ENCODE measurements around the gene PKN3. TPM values are rescaled to one million over a fixed set of nuclear protein-coding genes. Genes with fewer than 3 reads are reported as not detected.
A peak's percentile ranks its signal among the peaks of the same experiment; 100 is the strongest.
"Not testable (repeated sequence)": the region's sequence is repeated elsewhere in the genome, so short reads cannot be mapped to it uniquely, and the experiment has no call there.

Gene PKN3
- polyA plus RNA-seq (2012; ENCODE audit: low read depth, missing spikeins): 3.9 TPM

GRCh38 chr9:128702445-128702948 lies at the start of gene PKN3:
Gene PKN3 (plus strand): TSS chr9:128702503. CDS start chr9:128702916, 413 bp downstream.
- FAIRE-seq: peak; percentile 84
- DNase-seq (ENCODE audit: insufficient read length, low spot score): peak; percentile 98
- TF ChIP-seq POLR2AphosphoS5 (IDR thresholded peaks at IDR 0.05; ENCODE audit: low read depth, low read length): no peak
- 0 out of 2 replicates have a peak, but pooled peaks have one; percentile 10 for TF ChIP-seq POU2F2 (IDR thresholded peaks at IDR 0.05; ENCODE audit: low read depth, low read length)
- TF ChIP-seq PAX5 (IDR thresholded peaks at IDR 0.05; ENCODE audit: insufficient read depth, low read length, severe bottlenecking): no peak
- TF ChIP-seq TAF1 (IDR thresholded peaks at IDR 0.05; ENCODE audit: low read depth, low read length): no peak

- DNase-seq (ENCODE audit: insufficient read length, low spot score): no peak
- FAIRE-seq: no peak
These were observed 48.4 kb upstream of the PKN3 start for GRCh38 chr9:128653908-128654307.

DNA sequence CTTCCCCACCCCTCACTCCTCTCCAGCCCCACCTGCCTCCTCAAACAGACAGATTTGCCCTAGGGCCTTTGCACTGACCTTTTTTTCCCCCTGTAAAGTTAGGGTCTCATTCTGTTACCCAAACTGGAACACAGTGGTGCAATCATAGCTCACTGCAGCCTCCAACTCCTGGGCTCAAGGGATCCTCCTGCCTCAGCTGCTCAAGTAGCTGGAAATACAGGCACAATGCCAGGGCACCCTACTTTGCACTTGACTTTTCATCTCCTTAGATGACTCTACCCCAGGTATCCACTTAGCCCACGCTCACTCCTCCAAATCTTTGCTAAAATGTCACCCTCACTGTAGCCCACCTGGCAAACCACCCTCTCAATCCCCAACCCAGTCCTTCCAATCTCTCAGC lies 47.8 kb upstream of the PKN3 start:
- TF ChIP-seq PAX5 (IDR thresholded peaks at IDR 0.05; ENCODE audit: insufficient read depth, low read length, severe bottlenecking) (no peak), POU2F2 (IDR thresholded peaks at IDR 0.05; ENCODE audit: low read depth, low read length) (no peak), POLR2AphosphoS5 (IDR thresholded peaks at IDR 0.05; ENCODE audit: low read depth, low read length) (no peak), TAF1 (IDR thresholded peaks at IDR 0.05; ENCODE audit: low read depth, low read length) (no peak), POLR2A (IDR thresholded peaks at IDR 0.05; ENCODE audit: low read depth, low read length) (no peak), SPI1 (IDR thresholded peaks at IDR 0.05; ENCODE audit: low read depth, low read length) (no peak)
- no peak for FAIRE-seq
- DNase-seq (ENCODE audit: insufficient read length, low spot score): no peak

More at GRCh38 chr9:128653908-128654307, 48.4 kb upstream of the PKN3 start:
- TF ChIP-seq POLR2AphosphoS5 (IDR thresholded peaks at IDR 0.05; ENCODE audit: low read depth, low read length) (no peak), SPI1 (IDR thresholded peaks at IDR 0.05; ENCODE audit: low read depth, low read length) (no peak), POU2F2 (IDR thresholded peaks at IDR 0.05; ENCODE audit: low read depth, low read length) (no peak), TAF1 (IDR thresholded peaks at IDR 0.05; ENCODE audit: low read depth, low read length) (no peak), POLR2A (IDR thresholded peaks at IDR 0.05; ENCODE audit: low read depth, low read length) (no peak), PAX5 (IDR thresholded peaks at IDR 0.05; ENCODE audit: insufficient read depth, low read length, severe bottlenecking) (no peak)

- DNase-seq (ENCODE audit: insufficient read length, low spot score) (peak; percentile 79), FAIRE-seq (peak; percentile 84)
- TF ChIP-seq SPI1 (IDR thresholded peaks at IDR 0.05; ENCODE audit: low read depth, low read length) (peak; percentile 48; the same call in 1 of the 2 replicates), POLR2A (IDR thresholded peaks at IDR 0.05; ENCODE audit: low read depth, low read length) (peak; percentile 78), TAF1 (IDR thresholded peaks at IDR 0.05; ENCODE audit: low read depth, low read length) (peak; percentile 98), POU2F2 (IDR thresholded peaks at IDR 0.05; ENCODE audit: low read depth, low read length) (peak; percentile 77; the same call in 1 of the 2 replicates), POLR2AphosphoS5 (IDR thresholded peaks at IDR 0.05; ENCODE audit: low read depth, low read length) (no peak), PAX5 (IDR thresholded peaks at IDR 0.05; ENCODE audit: insufficient read depth, low read length, severe bottlenecking) (peak; percentile 99)
These were observed 45.6 kb upstream of the PKN3 start, which contains the start of gene DYNC2I2 for GRCh38 chr9:128656416-128657343. Gene DYNC2I2 (minus strand): TSS chr9:128656847. CDS start chr9:128656726, 121 bp downstream.

DNA sequence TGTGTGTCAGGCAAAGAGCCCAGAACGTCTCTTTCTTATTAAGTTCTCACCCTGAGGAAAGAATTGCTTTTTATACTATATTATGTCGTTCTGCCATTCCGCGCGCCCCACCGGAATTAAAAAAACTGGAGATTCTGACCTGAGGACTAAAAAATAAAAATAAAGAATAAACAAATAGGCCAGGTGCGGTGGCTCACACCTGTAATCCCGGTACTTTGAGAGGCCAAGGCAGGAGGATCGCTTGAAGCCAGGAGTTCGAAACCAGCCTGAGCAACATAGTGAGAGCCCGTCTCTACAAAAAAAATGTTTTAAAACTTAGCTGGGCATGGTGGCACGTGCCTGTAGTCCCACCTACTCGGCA lies 45.0 kb upstream of the PKN3 start:
- TF ChIP-seq SPI1 (IDR thresholded peaks at IDR 0.05; ENCODE audit: low read depth, low read length): no peak
- no peak for TF ChIP-seq POLR2AphosphoS5 (IDR thresholded peaks at IDR 0.05; ENCODE audit: low read depth, low read length)
- TF ChIP-seq PAX5 (IDR thresholded peaks at IDR 0.05; ENCODE audit: insufficient read depth, low read length, severe bottlenecking): no peak
- TF ChIP-seq POLR2A (IDR thresholded peaks at IDR 0.05; ENCODE audit: low read depth, low read length): no peak
- TF ChIP-seq TAF1 (IDR thresholded peaks at IDR 0.05; ENCODE audit: low read depth, low read length): no peak
- no peak for TF ChIP-seq POU2F2 (IDR thresholded peaks at IDR 0.05; ENCODE audit: low read depth, low read length)
- DNase-seq (ENCODE audit: insufficient read length, low spot score) (no peak), FAIRE-seq (no peak)

GRCh38 chr9:128657796-128658195 lies 44.5 kb upstream of the PKN3 start:
- TF ChIP-seq PAX5 (IDR thresholded peaks at IDR 0.05; ENCODE audit: insufficient read depth, low read length, severe bottlenecking) (no peak), POU2F2 (IDR thresholded peaks at IDR 0.05; ENCODE audit: low read depth, low read length) (no peak), POLR2AphosphoS5 (IDR thresholded peaks at IDR 0.05; ENCODE audit: low read depth, low read length) (no peak), SPI1 (IDR thresholded peaks at IDR 0.05; ENCODE audit: low read depth, low read length) (no peak), POLR2A (IDR thresholded peaks at IDR 0.05; ENCODE audit: low read depth, low read length) (no peak)
- no peak for FAIRE-seq

DNA sequence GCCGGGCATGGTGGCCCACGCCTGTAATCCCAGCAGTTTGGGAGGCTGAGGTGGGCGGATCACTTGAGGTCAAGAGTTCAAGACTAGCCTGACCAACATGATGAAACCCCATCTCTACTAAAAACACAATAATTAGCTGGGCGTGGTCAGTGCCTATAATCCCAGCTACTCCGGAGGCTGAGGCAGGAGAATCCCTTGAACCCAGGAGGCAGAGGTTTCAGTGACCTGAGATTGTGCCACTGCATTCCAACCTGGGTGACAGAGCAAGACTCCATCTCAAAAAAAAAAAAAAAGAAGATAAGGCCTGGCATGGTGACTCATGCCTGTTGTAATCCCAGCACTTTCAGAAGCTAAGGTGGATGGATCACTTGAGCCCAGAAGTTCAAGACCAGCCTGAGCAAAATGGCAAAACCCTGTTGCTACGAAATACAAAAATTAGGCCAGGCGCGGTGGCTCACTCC lies 35.8 kb upstream of the PKN3 start:
- FAIRE-seq; DNase-seq (ENCODE audit: insufficient read length, low spot score): not testable (repeated sequence)

More at GRCh38 chr9:128657796-128658195, 44.5 kb upstream of the PKN3 start:
- no peak for DNase-seq (ENCODE audit: insufficient read length, low spot score)

DNA sequence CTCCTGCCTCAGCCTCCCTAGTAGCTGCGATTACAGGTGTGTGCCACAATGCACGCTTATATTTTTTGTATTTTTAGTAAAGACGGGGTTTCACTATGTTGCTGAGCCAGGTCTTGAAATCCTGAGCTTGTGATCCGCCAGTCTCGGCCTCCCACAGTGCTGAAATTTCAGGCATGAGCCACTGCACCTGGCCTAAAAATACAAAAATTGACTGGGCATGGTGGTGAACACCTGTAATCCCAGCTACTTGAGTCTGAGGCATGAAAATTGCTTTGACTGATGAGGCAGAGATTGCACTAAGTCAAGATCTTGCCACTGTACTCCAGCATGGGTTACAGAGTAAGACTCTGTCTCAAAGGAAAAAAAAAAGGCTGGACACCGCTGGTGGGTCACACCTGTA lies 32.5 kb upstream of the PKN3 start:
- DNase-seq (ENCODE audit: insufficient read length, low spot score) (no peak), FAIRE-seq (no peak)
- TF ChIP-seq POLR2A (IDR thresholded peaks at IDR 0.05; ENCODE audit: low read depth, low read length) (no peak), POLR2AphosphoS5 (IDR thresholded peaks at IDR 0.05; ENCODE audit: low read depth, low read length) (no peak), POU2F2 (IDR thresholded peaks at IDR 0.05; ENCODE audit: low read depth, low read length) (no peak), SPI1 (IDR thresholded peaks at IDR 0.05; ENCODE audit: low read depth, low read length) (no peak), PAX5 (IDR thresholded peaks at IDR 0.05; ENCODE audit: insufficient read depth, low read length, severe bottlenecking) (no peak), TAF1 (IDR thresholded peaks at IDR 0.05; ENCODE audit: low read depth, low read length) (no peak)

- DNase-seq (ENCODE audit: insufficient read length, low spot score) (no peak), FAIRE-seq (no peak)
- TF ChIP-seq POU2F2 (IDR thresholded peaks at IDR 0.05; ENCODE audit: low read depth, low read length) (no peak), TAF1 (IDR thresholded peaks at IDR 0.05; ENCODE audit: low read depth, low read length) (no peak), POLR2AphosphoS5 (IDR thresholded peaks at IDR 0.05; ENCODE audit: low read depth, low read length) (no peak), PAX5 (IDR thresholded peaks at IDR 0.05; ENCODE audit: insufficient read depth, low read length, severe bottlenecking) (no peak), POLR2A (IDR thresholded peaks at IDR 0.05; ENCODE audit: low read depth, low read length) (no peak), SPI1 (IDR thresholded peaks at IDR 0.05; ENCODE audit: low read depth, low read length) (no peak)
These were observed 26.9 kb upstream of the PKN3 start for GRCh38 chr9:128675382-128675781.

Measured in GM12891 (cell line).